ENCODE measurements around the gene RAP1GDS1. TPM values are rescaled to one million over a fixed set of nuclear protein-coding genes. Genes with fewer than 3 reads are reported as not detected.

The RAP1GDS1 gene
- polyA plus RNA-seq, 1 of the 3 experiments (the other 2 are of a cell fraction): 25.6 TPM

GRCh38 chr4:98481167-98481566, 220.0 kb downstream of the RAP1GDS1 start:
- TF ChIP-seq EZH2phosphoT487 (IDR thresholded peaks at IDR 0.05; ENCODE audit: borderline replicate concordance, low read depth): no peak
- TF ChIP-seq GATA2 (CRISPR knock-in tag; IDR thresholded peaks at IDR 0.05): peak; percentile 30; the same call in 1 of the 2 replicates
- peak; percentile 37; the same call in 1 of the 2 replicates for TF ChIP-seq NRF1 (IDR thresholded peaks at IDR 0.05; ENCODE audit: low read depth, low read length)
- TF ChIP-seq RCOR1 (IDR thresholded peaks at IDR 0.05; ENCODE audit: low read length): 0 out of 2 replicates have a peak, but pooled peaks have one; percentile 27
- peak; percentile 16 for TF ChIP-seq CHD2 (IDR thresholded peaks at IDR 0.05; ENCODE audit: low read length, partially characterized antibody)
- 0 out of 2 replicates have a peak, but pooled peaks have one; percentile 15 for TF ChIP-seq RAD21 (IDR thresholded peaks at IDR 0.05; ENCODE audit: low read length)
- TF ChIP-seq MXI1 (IDR thresholded peaks at IDR 0.05; ENCODE audit: low read depth, low read length): 0 out of 2 replicates have a peak, but pooled peaks have one; percentile 16
- no peak for TF ChIP-seq YY1 (IDR thresholded peaks at IDR 0.05; ENCODE audit: low read depth)
- no peak for TF ChIP-seq ELF1 (IDR thresholded peaks at IDR 0.05)
- peaks cover 10% of the 10 kb centered on the region for H3F3A ChIP-seq (replicated peaks; ENCODE audit: insufficient read depth)
- ChIA-PET POLR2A (no interaction called here), CTCF (interaction anchor here (1.0 to 1.7 kb wide), 4 partner anchors 13 to 38 kb away, joined by 3 to 7 read pairs (median 3); no protein-coding TSS in a partner anchor)
- H3K27ac ChIP-seq (ENCODE audit: low read depth in 2 of 2, low read length in 1 of 2): no peak overlapping the region
- peaks cover 38% of the 10 kb centered on the region; the same call in 1 of the 2 replicates for H3K79me2 ChIP-seq (ENCODE audit: insufficient read depth)
- no peak overlapping the region for H2AFZ ChIP-seq (ENCODE audit: low read depth)
- no peak overlapping the region for H3K4me3 ChIP-seq (ENCODE audit: low read depth in 2 of 2, low read length in 1 of 2)
- no peaks in the 10 kb centered on the region for H3K27me3 ChIP-seq (ENCODE audit: insufficient read depth)
- peaks cover 8 to 26% of the 10 kb centered on the region in 2 experiments for H3K4me1 ChIP-seq (ENCODE audit: control insufficient read depth in 1 of 2, insufficient read depth in 2 of 2, low read depth in 1 of 2, low read length in 1 of 2)
- H3K9me3 ChIP-seq: no peaks in the 10 kb centered on the region
- 60% methylated on average over 3 of the region's 3 CpGs for WGBS (ENCODE audit: low lambda C conversion rate)
- H3K4me2 ChIP-seq: no peak overlapping the region
- peaks cover 14 to 35% of the 10 kb centered on the region in 2 experiments for H3K36me3 ChIP-seq (replicated peaks in 1 of 2; ENCODE audit: control insufficient read depth in 1 of 2, insufficient read depth in 2 of 2, low read length in 1 of 2)
- no peaks in the 10 kb centered on the region for H4K20me1 ChIP-seq (ENCODE audit: insufficient read depth)
- H3K9me2 ChIP-seq: no peaks in the 10 kb centered on the region
- DNase-seq: peak; percentile 66
- no peak overlapping the region for H3K9ac ChIP-seq

- Histone ChIP-seq H3K79me2 (ENCODE audit: insufficient read depth) (peaks cover 43% of the 10 kb centered on the region; the same call in 1 of the 2 replicates), H3K27me3 (ENCODE audit: insufficient read depth) (no peaks in the 10 kb centered on the region), H3K4me1 (ENCODE audit: control insufficient read depth in 1 of 2, insufficient read depth in 2 of 2, low read depth in 1 of 2, low read length in 1 of 2) (peaks cover 8 to 26% of the 10 kb centered on the region in 2 experiments), H3F3A (replicated peaks; ENCODE audit: insufficient read depth) (peaks cover 10% of the 10 kb centered on the region), H3K27ac (ENCODE audit: low read depth in 2 of 2, low read length in 1 of 2) (peak overlapping the region in 1 of 2 experiments; percentile 51; a peak in 1 of 4 replicates), H4K20me1 (ENCODE audit: insufficient read depth) (no peaks in the 10 kb centered on the region), H3K4me2 (peak overlapping the region; percentile 39; the same call in 1 of the 2 replicates), H3K9me2 (no peaks in the 10 kb centered on the region), H3K9me3 (no peaks in the 10 kb centered on the region), H3K4me3 (ENCODE audit: low read depth in 2 of 2, low read length in 1 of 2) (no peak overlapping the region), H3K9ac (no peak overlapping the region), H3K36me3 (replicated peaks in 1 of 2; ENCODE audit: control insufficient read depth in 1 of 2, insufficient read depth in 2 of 2, low read length in 1 of 2) (peaks cover 10 to 25% of the 10 kb centered on the region in 2 experiments), H2AFZ (ENCODE audit: low read depth) (no peak overlapping the region)
- 89% methylated on average over 3 of the region's 3 CpGs for WGBS (ENCODE audit: low lambda C conversion rate)
- DNase-seq: no peak
- ChIA-PET CTCF (interaction anchor here (1.2 to 3.2 kb wide), 3 partner anchors 15 to 39 kb away, joined by 3 to 10 read pairs (median 7); no protein-coding TSS in a partner anchor), POLR2A (no interaction called here)
- TF ChIP-seq TAF1 (IDR thresholded peaks at IDR 0.05; ENCODE audit: borderline replicate concordance, low read depth, low read length) (no peak), FOXJ3 (CRISPR knock-in tag; IDR thresholded peaks at IDR 0.05) (no peak), USF2 (IDR thresholded peaks at IDR 0.05; ENCODE audit: borderline replicate concordance, low read depth, low read length) (no peak), YY1 (IDR thresholded peaks at IDR 0.05; ENCODE audit: low read depth) (no peak), GABPA (IDR thresholded peaks at IDR 0.05; ENCODE audit: low read depth) (no peak), FOSL2 (IDR thresholded peaks at IDR 0.05; ENCODE audit: borderline replicate concordance, low read depth) (no peak), CHD2 (IDR thresholded peaks at IDR 0.05; ENCODE audit: low read length, partially characterized antibody) (no peak), CTCF (IDR thresholded peaks at IDR 0.05) (no peak), RAD21 (IDR thresholded peaks at IDR 0.05; ENCODE audit: low read length) (no peak), REST (IDR thresholded peaks at IDR 0.05; ENCODE audit: low read depth, low read length) (no peak), PBX3 (IDR thresholded peaks at IDR 0.05) (no peak), RFX5 (IDR thresholded peaks at IDR 0.05; ENCODE audit: low read length) (no peak), GATA2 (CRISPR knock-in tag; IDR thresholded peaks at IDR 0.05) (no peak), MEF2A (IDR thresholded peaks at IDR 0.05; ENCODE audit: borderline replicate concordance, low read depth) (no peak), RCOR1 (IDR thresholded peaks at IDR 0.05; ENCODE audit: low read length) (no peak), FOXM1 (IDR thresholded peaks at IDR 0.05; ENCODE audit: low read depth) (no peak)
These were observed 221.3 kb downstream of the RAP1GDS1 start for GRCh38 chr4:98482503-98482846.
